Measurements from ENCODE around the gene SPIRE2.

Gene SPIRE2

GRCh38 chr16:89837014-89837546, 8.8 kb downstream of the SPIRE2 start:
- no peak for DNase-seq (ENCODE audit: low read depth)

DNA sequence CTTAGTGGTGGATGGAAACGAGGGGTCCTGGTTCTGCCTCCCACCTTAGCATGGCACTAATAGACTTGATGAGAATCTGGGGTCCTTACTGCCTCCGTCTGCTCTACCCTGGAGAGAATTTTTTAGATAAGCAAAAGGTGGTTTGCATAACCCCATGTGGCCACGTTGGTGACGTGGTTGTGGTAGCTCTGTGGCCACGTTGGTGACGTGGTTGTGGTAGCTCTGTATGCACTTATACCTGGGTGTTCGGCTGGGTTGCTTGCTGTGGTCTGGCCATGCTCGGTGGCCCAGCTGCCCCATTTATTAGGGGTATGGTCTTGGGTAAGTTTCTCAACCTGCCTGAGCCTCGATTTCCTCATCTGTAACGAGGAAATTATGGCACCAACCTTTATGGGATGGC, 13.0 kb downstream of the SPIRE2 start:
- no peak for DNase-seq (ENCODE audit: low read depth)

GRCh38 chr16:89842471-89843408, 14.5 kb downstream of the SPIRE2 start:
- DNase-seq (ENCODE audit: low read depth) = peak; percentile 37

DNA sequence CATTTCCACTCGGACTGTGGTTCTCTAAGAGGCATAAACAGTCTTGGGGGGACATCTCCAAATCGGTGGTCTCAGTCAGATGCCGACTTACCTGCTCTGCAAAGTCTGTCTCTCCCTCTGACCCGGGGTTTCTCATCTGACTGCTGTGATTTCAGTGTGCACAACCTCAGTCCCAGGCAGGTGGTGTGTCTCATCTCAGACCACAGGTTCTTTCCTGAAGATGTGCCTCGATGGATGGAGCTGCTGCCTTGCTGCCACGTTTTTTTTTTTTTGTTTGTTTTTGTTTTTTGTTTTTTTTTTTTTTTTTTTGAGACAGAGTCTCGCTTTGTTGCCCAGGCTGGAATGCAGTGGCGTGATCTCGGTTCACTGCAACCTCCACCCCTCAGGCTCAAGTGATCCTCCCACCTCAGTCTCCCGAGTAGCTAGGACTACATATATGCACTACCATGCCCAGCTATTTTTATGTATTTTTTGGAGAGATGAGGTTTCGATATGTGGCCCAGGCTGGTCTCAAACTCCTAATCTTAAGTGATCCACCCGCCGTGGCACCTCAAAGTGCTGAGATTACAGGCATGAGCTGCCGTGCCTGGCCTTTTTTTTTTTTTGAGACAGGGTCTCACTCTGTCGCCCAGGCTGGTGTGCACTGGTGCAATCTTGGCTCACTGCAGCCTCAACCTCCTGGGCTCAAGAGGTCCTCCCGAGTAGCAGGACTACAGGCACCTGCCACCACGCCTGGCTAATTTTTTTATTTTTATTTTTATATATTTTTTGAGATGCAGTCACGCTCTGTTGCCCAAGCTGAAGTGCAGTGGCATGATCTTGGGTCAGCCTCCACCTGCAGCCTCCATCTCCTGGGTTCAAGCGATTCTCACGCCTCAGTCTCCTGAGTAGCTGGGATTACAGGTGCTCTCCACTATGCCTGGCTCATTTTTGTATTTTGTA, 15.4 kb downstream of the SPIRE2 start:
- DNase-seq (ENCODE audit: low read depth) = no peak

- DNase-seq (ENCODE audit: low read depth) = no peak
These were observed 16.6 kb downstream of the SPIRE2 start for GRCh38 chr16:89844739-89845339.

DNA sequence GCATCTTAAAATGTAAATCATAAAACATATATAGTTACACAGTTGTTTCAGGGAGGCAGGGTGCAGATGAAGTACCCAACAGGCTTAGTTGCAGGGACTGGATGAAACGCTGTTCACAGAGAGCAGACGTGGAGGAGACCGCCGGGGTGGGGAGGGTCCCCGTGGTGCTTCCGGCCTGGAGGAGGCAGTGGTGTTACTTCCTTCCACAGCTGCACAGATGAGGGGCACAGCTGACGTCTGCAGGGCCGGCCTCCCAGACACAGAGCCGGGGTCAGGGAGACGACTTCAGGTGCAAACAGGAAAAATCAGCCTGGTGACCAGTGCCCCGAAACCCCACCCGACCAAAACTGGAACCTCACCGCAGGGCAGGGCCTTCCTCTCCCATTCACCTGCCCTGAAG, 17.1 kb downstream of the SPIRE2 start:
- no peak for DNase-seq (ENCODE audit: low read depth)

GRCh38 chr16:89847051-89847939, 19.0 kb downstream of the SPIRE2 start:
- DNase-seq (ENCODE audit: low read depth) = no peak

- no peak for DNase-seq (ENCODE audit: low read depth)
These were observed 19.6 kb downstream of the SPIRE2 start for GRCh38 chr16:89847940-89848297.

GRCh38 chr16:89848974-89849373, 20.7 kb downstream of the SPIRE2 start:
- no peak for DNase-seq (ENCODE audit: low read depth)

GRCh38 chr16:89853306-89853993, 25.2 kb downstream of the SPIRE2 start:
- no peak for DNase-seq (ENCODE audit: low read depth)

- DNase-seq (ENCODE audit: low read depth) = no peak
These were observed 27.1 kb downstream of the SPIRE2 start for GRCh38 chr16:89855301-89855945.

GRCh38 chr16:89855986-89856385, 27.7 kb downstream of the SPIRE2 start:
- DNase-seq (ENCODE audit: low read depth) = no peak

DNA sequence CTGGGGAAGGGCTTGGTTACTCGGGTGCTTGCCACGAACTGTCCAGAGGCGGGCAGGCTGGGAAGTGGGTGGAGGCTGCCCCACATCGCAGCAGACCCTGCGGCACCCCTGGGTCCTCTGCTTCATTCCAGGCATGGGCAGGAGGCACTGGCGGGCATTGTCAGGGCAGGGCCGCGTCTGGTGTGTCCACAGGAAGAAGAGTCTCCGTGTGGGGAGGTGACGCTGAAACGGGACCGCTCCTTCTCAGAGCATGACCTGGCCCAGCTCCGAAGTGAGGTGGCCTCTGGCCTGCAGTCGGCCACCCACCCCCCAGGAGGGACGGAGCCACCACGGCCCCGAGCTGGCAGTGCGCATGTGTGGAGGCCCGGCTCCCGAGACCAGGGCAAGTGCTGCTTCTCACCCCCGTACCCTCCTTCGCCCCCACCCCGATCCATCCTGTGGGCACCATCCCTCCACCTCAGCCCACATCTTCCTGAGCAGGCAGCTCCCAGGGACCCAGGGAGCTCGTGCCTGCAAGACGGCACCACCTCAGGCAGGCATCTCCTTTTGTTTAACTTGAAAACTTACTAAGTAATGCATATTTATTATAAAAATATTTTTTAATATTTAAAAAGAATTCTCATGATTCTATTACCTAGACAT, 30.8 kb downstream of the SPIRE2 start:
- no peak for DNase-seq (ENCODE audit: low read depth)

- DNase-seq (ENCODE audit: low read depth) = no peak
These were observed 31.3 kb downstream of the SPIRE2 start for GRCh38 chr16:89859615-89860007.

GRCh38 chr16:89860747-89861304, 32.6 kb downstream of the SPIRE2 start:
- DNase-seq (ENCODE audit: low read depth) = no peak

DNA sequence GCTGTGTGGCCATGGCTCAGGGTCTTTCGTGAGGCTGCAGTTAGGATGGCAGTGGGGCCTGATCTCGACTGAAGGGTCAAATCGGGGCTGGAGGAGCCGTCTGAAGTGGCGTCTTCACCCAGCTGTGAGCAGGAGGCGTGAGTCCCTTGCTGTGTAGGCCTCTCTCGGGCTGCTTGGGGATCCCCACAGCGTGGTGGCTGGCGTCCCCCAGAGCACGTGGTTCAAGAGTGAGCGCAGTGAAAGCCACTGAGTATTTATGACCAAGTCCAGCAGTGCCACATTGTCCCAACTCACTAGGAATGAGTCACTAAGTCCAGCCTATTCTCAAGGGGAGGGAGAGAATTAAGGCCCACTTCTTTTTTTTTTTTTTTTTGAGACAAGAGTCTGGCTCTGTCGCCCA, 33.4 kb downstream of the SPIRE2 start:
- no peak for DNase-seq (ENCODE audit: low read depth)

DNA sequence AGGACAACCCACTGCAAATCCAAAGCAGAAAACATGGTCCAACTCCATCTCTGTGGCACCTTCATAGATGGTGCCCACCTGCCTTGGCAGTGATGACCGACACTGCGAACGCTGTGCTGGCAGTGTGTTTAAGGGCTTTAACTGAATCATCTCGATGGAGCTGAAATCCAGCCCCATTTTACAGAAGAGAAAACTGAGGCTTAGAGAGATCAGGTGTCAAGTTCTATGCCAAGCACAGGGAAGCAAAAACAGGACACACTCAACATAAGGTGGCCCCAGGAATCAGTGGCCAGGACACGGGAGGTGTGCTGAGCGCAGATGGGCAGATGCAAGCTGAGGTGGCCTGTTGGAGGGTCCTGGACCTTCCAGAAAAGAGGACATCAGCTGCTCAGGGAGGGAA, 34.5 kb downstream of the SPIRE2 start:
- DNase-seq (ENCODE audit: low read depth) = no peak

- DNase-seq (ENCODE audit: low read depth) = no peak
These were observed 35.7 kb downstream of the SPIRE2 start for GRCh38 chr16:89863741-89864526.

DNA sequence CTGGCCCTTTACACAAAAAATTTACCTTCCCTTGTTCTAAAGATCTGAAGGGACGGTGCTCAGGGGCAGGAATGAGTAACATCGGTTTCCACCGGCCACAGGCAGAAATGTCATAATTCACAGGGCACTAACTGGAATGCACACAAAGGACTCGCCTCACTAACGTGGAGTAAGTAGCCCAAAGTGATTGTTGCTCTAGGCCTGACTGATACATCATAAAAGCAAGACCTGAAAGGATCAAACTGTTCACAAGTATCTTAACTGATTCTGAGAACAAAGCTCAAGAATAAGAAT, 36.2 kb downstream of the SPIRE2 start:
- no peak for DNase-seq (ENCODE audit: low read depth)

All from GM04503 (cell line).